Astrocyte (in vitro differentiated cells and primary cell): Measurements from ENCODE around the gene KCNJ16. TPM values are rescaled to one million over a fixed set of nuclear protein-coding genes. Genes with fewer than 3 reads are reported as not detected.

ENCODE experiments used
- DNase-seq: peaks from one replicate; pipeline ENCODE4 v3.0.0-alpha.2; 2010; ENCODE audit warnings: low read depth
- FAIRE-seq: peaks from 2 replicates; lab custom pipeline; 2011; peaks lifted over from hg19 to GRCh38; lab: Jason Lieb, UNC
- H2AFZ ChIP-seq: 2 replicates; pipeline ENCODE4 v1.6.0; 2012; ENCODE audit warnings: low read depth, low read length, inconsistent platforms
- H3K27ac ChIP-seq: 2 replicates; pipeline ENCODE4 v1.5.1; 2011; ENCODE audit warnings: low read depth, low read length, inconsistent platforms
- H3K27me3 ChIP-seq: 2 replicates; pipeline ENCODE4 v1.6.0; 2011; ENCODE audit warnings: low read length, inconsistent platforms; ENCODE audit not compliant: insufficient read depth
- H3K36me3 ChIP-seq: 2 replicates; pipeline ENCODE4 v1.5.1; 2011; ENCODE audit warnings: low read length, inconsistent platforms; ENCODE audit not compliant: insufficient read depth
- H3K4me1 ChIP-seq: 2 replicates; pipeline ENCODE4 v1.5.1; 2011; ENCODE audit warnings: low read length, inconsistent platforms; ENCODE audit not compliant: insufficient read depth
- H3K4me2 ChIP-seq: 2 replicates; pipeline ENCODE4 v1.6.0; 2012; ENCODE audit warnings: low read length, inconsistent platforms
- H3K4me3 ChIP-seq: 2 replicates; pipeline ENCODE4 v1.5.1; 2011; ENCODE audit warnings: low read depth, mild to moderate bottlenecking, low read length, inconsistent platforms; ENCODE audit not compliant: insufficient read depth
- H3K79me2 ChIP-seq: 2 replicates; pipeline ENCODE4 v1.6.0; 2012; ENCODE audit warnings: mild to moderate bottlenecking, low read length, inconsistent platforms; ENCODE audit not compliant: insufficient read depth
- H3K9ac ChIP-seq: 2 replicates; pipeline ENCODE4 v1.6.0; 2012; ENCODE audit warnings: mild to moderate bottlenecking, low read length, inconsistent platforms
- H3K9me3 ChIP-seq: 2 replicates; pipeline ENCODE4 v1.5.1; 2012; ENCODE audit warnings: low read depth, mild to moderate bottlenecking, low read length, inconsistent platforms; ENCODE audit not compliant: insufficient read depth
- H4K20me1 ChIP-seq: 2 replicates; pipeline ENCODE4 v1.6.0; 2012; ENCODE audit warnings: low read length, inconsistent platforms; ENCODE audit not compliant: insufficient read depth
- H3K27ac Mint-ChIP-seq: one replicate; pipeline ENCODE4 v1.8.0; 2021; ENCODE audit warnings: mild to moderate bottlenecking, mixed read lengths; ENCODE audit not compliant: unreplicated experiment
- H3K27me3 Mint-ChIP-seq: one replicate; pipeline ENCODE4 v1.8.0; 2021; ENCODE audit warnings: low read depth, mixed read lengths; ENCODE audit not compliant: unreplicated experiment
- H3K36me3 Mint-ChIP-seq: one replicate; pipeline ENCODE4 v1.8.0; 2021; ENCODE audit warnings: low read depth, mixed read lengths; ENCODE audit not compliant: unreplicated experiment
- H3K4me1 Mint-ChIP-seq: one replicate; pipeline ENCODE4 v1.8.0; 2021; ENCODE audit warnings: low read depth, mixed read lengths; ENCODE audit not compliant: unreplicated experiment
- H3K4me3 Mint-ChIP-seq: one replicate; pipeline ENCODE4 v1.8.0; 2021; ENCODE audit warnings: mild to moderate bottlenecking, moderate library complexity, mixed read lengths; ENCODE audit not compliant: unreplicated experiment
- H3K9me3 Mint-ChIP-seq: one replicate; pipeline ENCODE4 v1.8.0; 2021; ENCODE audit warnings: mild to moderate bottlenecking, mixed read lengths; ENCODE audit not compliant: unreplicated experiment
- CTCF ChIP-seq: IDR thresholded peaks from 2 replicates; pipeline ENCODE4 v1.5.1; 2011; ENCODE audit warnings: low read depth, mild to moderate bottlenecking, inconsistent platforms, low read length, moderate library complexity; ENCODE audit not compliant: insufficient read depth
- EZH2 ChIP-seq: IDR thresholded peaks from 2 replicates; pipeline ENCODE4 v1.6.1; 2012; ENCODE audit warnings: mild to moderate bottlenecking, low read length, inconsistent platforms; ENCODE audit not compliant: insufficient read depth
- total RNA-seq: library from RNA; stranded (reverse); gene quantifications from 2 replicates; pipeline ENCODE4 v1.2.1, GENCODE V29; 2021

KCNJ16 gene
- total RNA-seq, 1 donor from 2014 or later = 0.73 TPM

GRCh38 chr17:70076189-70076588 lies 1.2 kb downstream of the KCNJ16 start:
- Histone ChIP-seq H4K20me1 (no peaks in the 10 kb centered on the region), H3K9ac (no peak overlapping the region), H2AFZ (no peak overlapping the region), H3K4me3 (no peak overlapping the region), H3K4me1 (no peaks in the 10 kb centered on the region), H3K79me2 (no peaks in the 10 kb centered on the region), H3K27me3 (no peaks in the 10 kb centered on the region), H3K27ac (no peak overlapping the region), H3K4me2 (no peak overlapping the region), H3K9me3 (no peaks in the 10 kb centered on the region), H3K36me3 (no peaks in the 10 kb centered on the region)
- peak; percentile 58 for DNase-seq
- no peak overlapping the region for H3K27ac Mint-ChIP-seq
- peaks cover 24% of the 10 kb centered on the region for H3K4me1 Mint-ChIP-seq
- H3K36me3 Mint-ChIP-seq = no peaks in the 10 kb centered on the region
- no peak for FAIRE-seq
- no peak overlapping the region for H3K4me3 Mint-ChIP-seq
- TF ChIP-seq CTCF = no peak
- no peak for TF ChIP-seq EZH2
- H3K27me3 Mint-ChIP-seq = no peaks in the 10 kb centered on the region
- no peaks in the 10 kb centered on the region for H3K9me3 Mint-ChIP-seq

GRCh38 chr17:70076831-70077230 lies 1.8 kb downstream of the KCNJ16 start:
- no peaks in the 10 kb centered on the region for H3K27me3 Mint-ChIP-seq
- H3K36me3 Mint-ChIP-seq = no peaks in the 10 kb centered on the region
- no peak overlapping the region for H3K4me3 Mint-ChIP-seq
- Histone ChIP-seq H3K9me3 (no peaks in the 10 kb centered on the region), H3K27me3 (no peaks in the 10 kb centered on the region), H3K36me3 (no peaks in the 10 kb centered on the region), H3K79me2 (no peaks in the 10 kb centered on the region), H3K4me3 (no peak overlapping the region), H3K27ac (no peak overlapping the region), H3K4me2 (no peak overlapping the region), H2AFZ (no peak overlapping the region), H4K20me1 (no peaks in the 10 kb centered on the region), H3K9ac (no peak overlapping the region), H3K4me1 (no peaks in the 10 kb centered on the region)
- no peak for TF ChIP-seq CTCF
- no peak for TF ChIP-seq EZH2
- H3K9me3 Mint-ChIP-seq = no peaks in the 10 kb centered on the region
- no peak overlapping the region for H3K27ac Mint-ChIP-seq
- FAIRE-seq = no peak
- peaks cover 19% of the 10 kb centered on the region for H3K4me1 Mint-ChIP-seq
- no peak for DNase-seq

- Mint-ChIP-seq H3K27me3 (no peaks in the 10 kb centered on the region), H3K4me3 (no peak overlapping the region), H3K4me1 (peaks cover 18% of the 10 kb centered on the region), H3K9me3 (no peaks in the 10 kb centered on the region), H3K36me3 (no peaks in the 10 kb centered on the region), H3K27ac (no peak overlapping the region)
- no peaks in the 10 kb centered on the region for H3K27me3 ChIP-seq
- no peaks in the 10 kb centered on the region for H3K36me3 ChIP-seq
- no peaks in the 10 kb centered on the region for H3K79me2 ChIP-seq
- H3K4me3 ChIP-seq = no peak overlapping the region
- no peak overlapping the region for H2AFZ ChIP-seq
- TF ChIP-seq EZH2 = no peak
- TF ChIP-seq CTCF = no peak
- H3K27ac ChIP-seq = no peak overlapping the region
- no peak overlapping the region for H3K9ac ChIP-seq
- no peaks in the 10 kb centered on the region for H3K9me3 ChIP-seq
- DNase-seq (no peak), FAIRE-seq (no peak)
- H3K4me1 ChIP-seq = no peaks in the 10 kb centered on the region
- H3K4me2 ChIP-seq = no peak overlapping the region
- H4K20me1 ChIP-seq = no peaks in the 10 kb centered on the region
Observed at GRCh38 chr17:70078549-70078948, 3.5 kb downstream of the KCNJ16 start.
